SU-DHL-6 (cell line): Measurements from ENCODE around the gene KAT8.

Source experiments
- H2AFZ ChIP-seq: fragments of 200-600 bp; sonication (generic); 2 replicates; pipeline ENCODE4 v1.6.1; 2014; ENCODE audit warnings: low read depth, mild to moderate bottlenecking, moderate library complexity, mixed read lengths, antibody characterized with exemption, low read length; ENCODE audit not compliant: severe bottlenecking
- H3F3A ChIP-seq: fragments of 200-600 bp; shearing (Covaris generic); 2 replicates; pipeline ENCODE4 v1.6.0; 2016; ENCODE audit warnings: antibody characterized with exemption, mild to moderate bottlenecking; ENCODE audit not compliant: insufficient read depth
- H3K27ac ChIP-seq: fragments of 200-600 bp; sonication (generic); 2 replicates; pipeline ENCODE4 v1.5.1; 2016; ENCODE audit warnings: low read depth, mild to moderate bottlenecking, low read length, moderate library complexity, mixed read lengths
- H3K27me3 ChIP-seq: fragments of 200-600 bp; sonication (generic), shearing (Covaris generic); 2 replicates; pipeline ENCODE4 v1.6.0; 2014; ENCODE audit warnings: mild to moderate bottlenecking, low read length
- H3K36me3 ChIP-seq: fragments of 200-600 bp; sonication (generic); 2 replicates; pipeline ENCODE4 v1.6.1; 2014; ENCODE audit warnings: mild to moderate bottlenecking, low read length, mixed read lengths
- H3K4me2 ChIP-seq: fragments of 300-600, 200-600 bp; shearing (Covaris generic), sonication (generic); 2 replicates; pipeline ENCODE4 v1.6.0; 2014; ENCODE audit warnings: low read length, low read depth, mild to moderate bottlenecking; ENCODE audit not compliant: poor library complexity, severe bottlenecking
- H3K4me3 ChIP-seq: fragments of 200-600 bp; sonication (generic); 2 replicates; pipeline ENCODE4 v1.5.1; 2014; ENCODE audit warnings: antibody characterized with exemption, low read length, mild to moderate bottlenecking, mixed read lengths; ENCODE audit not compliant: insufficient read depth, poor library complexity, severe bottlenecking
- H3K79me2 ChIP-seq: fragments of 200-600 bp; sonication (generic); 2 replicates; pipeline ENCODE4 v1.6.1; 2014; ENCODE audit warnings: mild to moderate bottlenecking, low read length, moderate library complexity; ENCODE audit not compliant: insufficient read depth
- H3K9ac ChIP-seq: fragments of 200-600 bp; sonication (generic); 2 replicates; pipeline ENCODE4 v1.7.0; 2014; ENCODE audit warnings: mild to moderate bottlenecking, low read length
- H3K9me2 ChIP-seq: fragments of 200-600 bp; sonication (generic); replicated peaks from 2 replicates; pipeline ENCODE4 v1.6.1; 2014; ENCODE audit warnings: low read length; ENCODE audit not compliant: insufficient read depth
- H3K9me3 ChIP-seq: fragments of 200-600 bp; sonication (generic); 2 replicates; pipeline ENCODE4 v1.6.1; 2014; ENCODE audit warnings: low read length, mixed read lengths; ENCODE audit not compliant: insufficient read depth
- H4K20me1 ChIP-seq: fragments of 200-600 bp; sonication (generic); 2 replicates; pipeline ENCODE4 v1.6.1; 2014; ENCODE audit warnings: low read depth, mild to moderate bottlenecking, antibody characterized with exemption, low read length, moderate library complexity, mixed read lengths
- EZH2phosphoT487 ChIP-seq: fragments of 200-600 bp; sonication (generic), shearing (Covaris generic); conservative IDR thresholded peaks from 2 replicates; pipeline ENCODE4 v1.6.1; 2018; ENCODE audit warnings: mild to moderate bottlenecking, antibody characterized with exemption, low read length, moderate library complexity, mixed read lengths
- TF ChIP-seq, protein P1 (sequence below): fragments of 200-600 bp; sonication (generic); IDR thresholded peaks from one replicate; pipeline ENCODE4 v1.5.1; 2017; ENCODE audit warnings: antibody characterized with exemption, mild to moderate bottlenecking, low read length, moderate library complexity; ENCODE audit not compliant: insufficient read depth, poor library complexity, severe bottlenecking

Gene KAT8

DNA sequence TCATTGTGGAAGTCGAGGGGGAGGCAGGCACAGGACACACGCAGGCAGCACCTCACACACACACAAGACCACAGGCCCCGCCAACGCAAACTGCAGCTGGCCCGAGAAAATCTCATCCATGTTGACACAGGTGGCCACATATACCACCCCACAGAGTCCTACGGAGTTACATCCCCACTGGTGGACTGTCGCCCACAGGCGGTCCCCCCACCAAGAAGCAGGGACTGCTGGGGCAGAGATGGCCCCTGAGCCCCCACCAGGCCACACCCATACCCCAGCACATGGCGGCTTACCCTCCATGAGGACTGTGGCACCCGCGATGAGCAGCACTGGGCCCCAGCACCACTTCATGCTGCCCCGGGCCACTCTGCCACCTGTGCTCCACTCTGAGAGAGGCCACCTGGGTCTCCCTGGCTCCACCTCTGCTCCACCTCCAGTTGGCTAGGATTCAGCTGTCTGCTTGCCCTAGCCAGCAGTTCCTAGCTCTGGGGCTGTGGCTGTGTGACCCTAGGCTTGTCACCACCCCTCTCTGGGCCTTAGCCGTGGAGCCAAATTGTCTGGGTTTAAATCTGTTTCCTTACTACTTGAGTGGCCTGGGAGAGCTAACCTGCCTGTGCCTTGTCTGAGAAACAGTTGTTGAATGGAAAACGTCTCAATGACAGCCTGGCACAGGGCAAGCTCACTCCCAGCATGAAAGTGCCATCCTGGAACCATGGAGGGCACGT, 28.8 kb upstream of the KAT8 start, which contains the start of gene PRSS53:
PRSS53 (minus strand) TSS at position 485 of the 725 bp plus-strand sequence; CDS start at position 351, 134 bp downstream.
- no peak within 1 kb of the TSS for H3K4me2 ChIP-seq
- H3F3A ChIP-seq: peaks cover 6% of the 10 kb centered on the region; the same call in 1 of the 2 replicates
- H3K9ac ChIP-seq: no peak within 1 kb of the TSS
- no peak within 1 kb of the TSS for H3K4me3 ChIP-seq
- no peaks in the 10 kb centered on the region for H3K27me3 ChIP-seq
- peaks cover 2% of the 10 kb centered on the region; the same call in 1 of the 2 replicates for H4K20me1 ChIP-seq
- H3K79me2 ChIP-seq: peaks cover 12% of the 10 kb centered on the region
- no peak for TF ChIP-seq EZH2phosphoT487
- TF ChIP-seq, protein P1, sequence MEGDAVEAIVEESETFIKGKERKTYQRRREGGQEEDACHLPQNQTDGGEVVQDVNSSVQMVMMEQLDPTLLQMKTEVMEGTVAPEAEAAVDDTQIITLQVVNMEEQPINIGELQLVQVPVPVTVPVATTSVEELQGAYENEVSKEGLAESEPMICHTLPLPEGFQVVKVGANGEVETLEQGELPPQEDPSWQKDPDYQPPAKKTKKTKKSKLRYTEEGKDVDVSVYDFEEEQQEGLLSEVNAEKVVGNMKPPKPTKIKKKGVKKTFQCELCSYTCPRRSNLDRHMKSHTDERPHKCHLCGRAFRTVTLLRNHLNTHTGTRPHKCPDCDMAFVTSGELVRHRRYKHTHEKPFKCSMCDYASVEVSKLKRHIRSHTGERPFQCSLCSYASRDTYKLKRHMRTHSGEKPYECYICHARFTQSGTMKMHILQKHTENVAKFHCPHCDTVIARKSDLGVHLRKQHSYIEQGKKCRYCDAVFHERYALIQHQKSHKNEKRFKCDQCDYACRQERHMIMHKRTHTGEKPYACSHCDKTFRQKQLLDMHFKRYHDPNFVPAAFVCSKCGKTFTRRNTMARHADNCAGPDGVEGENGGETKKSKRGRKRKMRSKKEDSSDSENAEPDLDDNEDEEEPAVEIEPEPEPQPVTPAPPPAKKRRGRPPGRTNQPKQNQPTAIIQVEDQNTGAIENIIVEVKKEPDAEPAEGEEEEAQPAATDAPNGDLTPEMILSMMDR: no peak
- H2AFZ ChIP-seq: no peak within 1 kb of the TSS
- H3K36me3 ChIP-seq: no peaks in the 10 kb centered on the region
- H3K9me2 ChIP-seq: no peaks in the 10 kb centered on the region
- no peaks in the 10 kb centered on the region for H3K9me3 ChIP-seq
- H3K27ac ChIP-seq: no peak within 1 kb of the TSS

DNA sequence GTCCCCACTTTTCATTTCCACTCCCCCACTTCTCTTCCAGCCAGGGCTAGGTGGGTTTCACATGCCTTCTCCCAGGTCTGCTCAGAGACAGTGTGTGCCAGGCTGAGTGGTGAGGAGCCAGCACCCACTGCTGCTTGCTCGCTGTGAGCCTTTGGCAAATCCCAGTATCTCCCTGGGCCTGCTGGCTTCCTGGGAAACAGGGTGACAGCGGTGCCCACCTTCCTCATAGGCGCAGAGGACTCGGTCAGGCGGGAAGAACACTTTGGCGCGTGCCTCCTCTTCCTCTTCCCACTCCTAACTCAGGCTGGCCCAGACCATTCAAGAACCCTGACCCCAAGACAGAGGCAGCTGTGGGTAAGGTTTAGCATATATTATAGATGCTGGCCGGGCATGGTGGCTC, 28.3 kb upstream of the KAT8 start:
- TF ChIP-seq EZH2phosphoT487: no peak
- TF ChIP-seq, protein P1: no peak
- Histone ChIP-seq H3K79me2 (peaks cover 17% of the 10 kb centered on the region), H2AFZ (no peak overlapping the region), H3F3A (peaks cover 6% of the 10 kb centered on the region), H3K9me3 (no peaks in the 10 kb centered on the region), H3K36me3 (no peaks in the 10 kb centered on the region), H3K9me2 (no peaks in the 10 kb centered on the region), H3K27ac (no peak overlapping the region), H3K4me2 (no peak overlapping the region), H3K9ac (no peak overlapping the region), H4K20me1 (peaks cover 2% of the 10 kb centered on the region; the same call in 1 of the 2 replicates), H3K4me3 (no peak overlapping the region), H3K27me3 (no peaks in the 10 kb centered on the region)

DNA sequence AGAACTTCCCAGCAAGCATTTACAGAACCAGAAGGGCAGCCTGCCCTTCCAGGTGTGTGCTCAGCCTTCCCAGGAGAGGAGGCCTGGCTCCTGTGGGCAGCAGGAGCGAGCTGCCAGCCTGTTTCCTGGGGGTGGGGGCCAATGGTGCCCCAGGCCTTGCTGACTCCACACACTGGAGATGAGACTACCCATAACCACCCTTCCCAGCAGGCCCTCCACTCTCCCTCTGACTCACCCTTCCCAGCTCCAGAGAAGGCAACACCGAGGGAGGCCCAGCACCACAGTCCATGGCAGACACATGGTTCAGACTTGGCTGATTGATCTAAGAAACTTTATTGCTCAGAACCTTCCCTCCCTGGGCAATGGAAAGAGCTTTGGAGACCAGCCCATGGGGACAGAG, 26.9 kb upstream of the KAT8 start:
- no peaks in the 10 kb centered on the region for H3K27me3 ChIP-seq
- no peak overlapping the region for H3K9ac ChIP-seq
- H3K9me2 ChIP-seq: no peaks in the 10 kb centered on the region
- no peak for TF ChIP-seq EZH2phosphoT487
- TF ChIP-seq, protein P1: no peak
- H3K4me3 ChIP-seq: no peak overlapping the region
- peaks cover 20% of the 10 kb centered on the region for H3K79me2 ChIP-seq
- H3K27ac ChIP-seq: no peak overlapping the region
- peaks cover 7% of the 10 kb centered on the region for H3F3A ChIP-seq
- H2AFZ ChIP-seq: no peak overlapping the region
- peaks cover 2% of the 10 kb centered on the region; the same call in 1 of the 2 replicates for H4K20me1 ChIP-seq
- no peak overlapping the region for H3K4me2 ChIP-seq
- H3K9me3 ChIP-seq: no peaks in the 10 kb centered on the region
- no peaks in the 10 kb centered on the region for H3K36me3 ChIP-seq
